Measurements from ENCODE around the gene LAMA3. TPM values are rescaled to one million over a fixed set of nuclear protein-coding genes. Genes with fewer than 3 reads are reported as not detected.

Gene LAMA3
- total and polyA plus RNA-seq, 2 of the 13 experiments (the other 11 are each of a cell fraction or from before 2014, with no cell fraction given): 0.45 to 2.2 TPM

- Histone ChIP-seq H4K20me1 (ENCODE audit: insufficient read depth, low read length) (no peaks in the 10 kb centered on the region), H3K27ac (ENCODE audit: extremely low read length, insufficient read depth, low read length) (no peak overlapping the region), H3K9ac (ENCODE audit: insufficient read depth, low read depth, low read length) (no peak overlapping the region), H3K4me2 (ENCODE audit: low read depth, low read length) (no peak overlapping the region), H3K9me3 (ENCODE audit: low read length) (no peaks in the 10 kb centered on the region), H2AFZ (ENCODE audit: low read length) (no peak overlapping the region), H3K27me3 (ENCODE audit: control insufficient read depth in 1 of 2, insufficient read depth in 2 of 2, low read length in 2 of 2) (no peaks in the 10 kb centered on the region; a peak in 3 of 5 replicates), H3K4me3 (replicated peaks in 1 of 3; ENCODE audit: insufficient read depth in 1 of 3, low read depth in 2 of 3, low read length in 3 of 3) (no peak overlapping the region), H3K79me2 (ENCODE audit: insufficient read depth, low read length) (no peaks in the 10 kb centered on the region), H3K36me3 (replicated peaks in 1 of 2; ENCODE audit: control insufficient read depth in 1 of 2, insufficient read depth in 2 of 2, low read length in 2 of 2) (no peaks in the 10 kb centered on the region), H3K4me1 (ENCODE audit: insufficient read depth, low read length) (no peaks in the 10 kb centered on the region)
- BruUV-seq (replicated peaks): no TSS peak
- ATAC-seq (no peak), DNase-seq (ENCODE audit: low spot score) (no peak), FAIRE-seq (no peak)
- in situ Hi-C loops (cut with HindIII; ENCODE audit: extremely low pct_ligation_motif_present, low pct_unique_long_range_greater_than_20kb): no loop called here
- WGBS (ENCODE audit: low lambda C conversion rate): 52% methylated on average over 7 of the region's 7 CpGs
- intact Hi-C loops (cut with micrococcal nuclease; ENCODE audit: unreplicated experiment): no loop called here
- CTCF ChIA-PET (ENCODE audit: low intra/inter-chr PET ratio, low total read pairs): no interaction called here
- POLR2A ChIA-PET: no interaction called here
- TF ChIP-seq ZNF891 (CRISPR knock-in tag; IDR thresholded peaks at IDR 0.05) (no peak), ZNF713 (CRISPR knock-in tag; IDR thresholded peaks at IDR 0.05) (no peak), MTA3 (CRISPR knock-in tag; IDR thresholded peaks at IDR 0.05) (no peak), IRX3 (CRISPR knock-in tag; IDR thresholded peaks at IDR 0.05; ENCODE audit: borderline replicate concordance, low read depth) (no peak), ZNF317 (CRISPR knock-in tag; IDR thresholded peaks at IDR 0.05) (no peak), ZNF674 (CRISPR knock-in tag; IDR thresholded peaks at IDR 0.05; ENCODE audit: low read depth) (no peak), ZNF17 (CRISPR knock-in tag; IDR thresholded peaks at IDR 0.05) (no peak), KIAA2018 (CRISPR knock-in tag; IDR thresholded peaks at IDR 0.05; ENCODE audit: borderline replicate concordance) (no peak), ZNF564 (CRISPR knock-in tag; IDR thresholded peaks at IDR 0.05) (no peak), FOXK1 (CRISPR knock-in tag; IDR thresholded peaks at IDR 0.05; ENCODE audit: borderline replicate concordance, low read depth) (no peak), TBL1XR1 (IDR thresholded peaks at IDR 0.05; ENCODE audit: borderline replicate concordance, low read length, partially characterized antibody) (no peak), ZBTB46 (CRISPR knock-in tag; IDR thresholded peaks at IDR 0.05; ENCODE audit: borderline replicate concordance) (no peak)
Measured at GRCh38 chr18:23970161-23971096, 281.2 kb downstream of the LAMA3 start.
